GM23248 (cell line): Measurements from ENCODE around the gene DELE1.

Experiments
- EZH2 ChIP-seq: fragments of 200-600 bp; sonication (generic); IDR thresholded peaks from 2 replicates; pipeline ENCODE4 v1.6.1; 2018; ENCODE audit warnings: antibody characterized with exemption, mild to moderate bottlenecking; ENCODE audit not compliant: insufficient read depth, poor library complexity, severe bottlenecking
- EZH2phosphoT487 ChIP-seq: fragments of 200-600 bp; sonication (generic); IDR thresholded peaks from 2 replicates; pipeline ENCODE4 v1.6.1; 2018; ENCODE audit warnings: antibody characterized with exemption, moderate library complexity, mild to moderate bottlenecking, low read depth; ENCODE audit not compliant: insufficient read depth

- TF ChIP-seq EZH2 (no peak), EZH2phosphoT487 (no peak)
These were observed 8.0 kb downstream of the DELE1 start for GRCh38 chr5:141931694-141932093.
